Ishikawa (cell line): ENCODE data around the gene RMDN3.

Experiments used
- EP300 ChIP-seq: IDR thresholded peaks from 2 replicates; pipeline ENCODE4 v1.6.1; 2012; ENCODE audit warnings: borderline replicate concordance
- RAD21 ChIP-seq: IDR thresholded peaks from 2 replicates; pipeline ENCODE4 v1.6.1; 2012; ENCODE audit warnings: low read depth
- TAF1 ChIP-seq: IDR thresholded peaks from 2 replicates; pipeline ENCODE4 v1.6.1; 2012; ENCODE audit warnings: low read depth, mild to moderate bottlenecking
- TCF12 ChIP-seq: IDR thresholded peaks from 2 replicates; pipeline ENCODE4 v1.6.1; 2012; ENCODE audit warnings: low read depth
- TF ChIP-seq, protein P1 (sequence below): IDR thresholded peaks from 2 replicates; pipeline ENCODE4 v1.6.1; 2012

DNA sequence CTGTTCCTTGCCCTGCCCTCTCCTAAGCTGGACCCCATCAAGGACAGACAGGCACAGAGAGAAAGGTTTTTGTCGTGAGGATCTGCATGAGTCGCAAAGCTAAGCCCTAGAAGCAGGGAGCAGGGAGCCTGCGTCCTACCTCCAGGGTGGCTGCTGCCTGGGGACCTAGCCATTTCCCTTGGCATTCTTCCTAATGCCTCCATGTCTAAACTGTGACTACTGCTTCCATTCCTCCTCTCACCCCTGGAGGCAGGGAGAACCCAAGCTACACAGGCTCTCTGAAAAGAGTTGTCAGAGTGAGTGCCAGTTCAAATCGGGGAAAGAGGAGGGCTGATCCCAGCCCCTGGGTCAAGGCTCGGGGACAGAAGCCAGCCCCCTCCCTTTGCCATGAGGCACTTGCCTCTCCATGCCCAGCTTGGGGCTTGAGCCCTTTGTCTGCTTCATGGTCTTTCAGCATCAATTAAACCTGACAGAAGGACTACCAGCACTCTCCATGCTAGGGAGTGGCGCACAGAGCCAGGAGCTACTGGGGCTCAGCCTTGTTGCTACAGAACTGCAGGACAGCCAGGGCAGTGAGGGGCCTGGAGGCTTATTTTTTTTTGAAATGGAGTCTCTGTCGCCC, 11.3 kb upstream of the RMDN3 start:
- TF ChIP-seq TCF12 (no peak), TAF1 (no peak), RAD21 (no peak), EP300 (no peak)
- TF ChIP-seq, protein P1, sequence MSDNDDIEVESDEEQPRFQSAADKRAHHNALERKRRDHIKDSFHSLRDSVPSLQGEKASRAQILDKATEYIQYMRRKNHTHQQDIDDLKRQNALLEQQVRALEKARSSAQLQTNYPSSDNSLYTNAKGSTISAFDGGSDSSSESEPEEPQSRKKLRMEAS: no peak
